GM12878 (cell line): Measurements from ENCODE around the gene ZNF644. TPM values are rescaled to one million over a fixed set of nuclear protein-coding genes. Genes with fewer than 3 reads are reported as not detected.

Source experiments
- ATAC-seq: fragments of 200-7000 bp; cut with Tn5 transposase; 3 replicates; pipeline ENCODE4 v1.9.1; 2020; ENCODE audit warnings: mild to moderate bottlenecking, moderate library complexity
- BruUV-seq: library from RNA; stranded (reverse); fragments of 400-500 nt; replicated peaks from 2 replicates; lab custom pipeline; 2021; lab: Mats Ljungman, UMichigan
- CTCF ChIA-PET: fragments of 300-600 bp; sonication (Branson Sonifier 250); formaldehyde crosslinking; extraction: SDS; loops from one replicate; lab custom pipeline; 2021; ENCODE audit warnings: inconsistent platforms; lab: Yijun Ruan, JAX
- POLR2A ChIA-PET: fragments of 350-600 bp; formaldehyde crosslinking; extraction: SDS; loops from one replicate; lab custom pipeline; 2021; ENCODE audit warnings: inconsistent platforms; lab: Charles Lee
- RAD21 ChIA-PET: fragments of 300-600 bp; sonication (Branson Sonifier 250); formaldehyde crosslinking; loops from one replicate; lab custom pipeline; 2023; ENCODE audit warnings: antibody characterized with exemption; ENCODE audit not compliant: unreplicated experiment; lab: Charles Lee
- SMC1A ChIA-PET: fragments of 300-600 bp; sonication (Branson Sonifier 250); formaldehyde crosslinking; loops from one replicate; lab custom pipeline; 2023; ENCODE audit not compliant: unreplicated experiment, uncharacterized antibody; lab: Charles Lee
- DNase-seq: peaks from one replicate; pipeline ENCODE4 v3.0.0-alpha.2; 2011; ENCODE audit warnings: low read depth, low spot score
- FAIRE-seq: peaks from 3 replicates; lab custom pipeline; 2011; peaks lifted over from hg19 to GRCh38; lab: Jason Lieb, UNC
- H2AFZ ChIP-seq: 2 replicates; pipeline ENCODE4 v1.6.0; 2011; ENCODE audit warnings: low read depth, low read length, control low read depth; ENCODE audit not compliant: control insufficient read depth
- H3K27ac ChIP-seq: 2 replicates; pipeline ENCODE4 v1.5.1; 2011; ENCODE audit warnings: control low read depth; ENCODE audit not compliant: control insufficient read depth, insufficient read depth
- H3K27me3 ChIP-seq, 2 experiments: replicated peaks in 1 of 2; 2 replicates each; pipeline versions ENCODE4 v1.6.0 to v1.6.1; 2011; ENCODE audit warnings: low read length in 1 of 2; ENCODE audit not compliant: control insufficient read depth in 2 of 2, insufficient read depth in 2 of 2
- H3K36me3 ChIP-seq, 2 experiments: 2 replicates each; pipeline ENCODE4 v1.5.1; 2011; ENCODE audit warnings: low read length in 1 of 2; ENCODE audit not compliant: control insufficient read depth in 2 of 2, insufficient read depth in 2 of 2
- H3K4me1 ChIP-seq: 2 replicates; pipeline ENCODE4 v1.6.1; 2011; ENCODE audit warnings: mild to moderate bottlenecking, low read length, moderate library complexity, mixed read lengths; ENCODE audit not compliant: control insufficient read depth, insufficient read depth
- H3K4me2 ChIP-seq: 2 replicates; pipeline ENCODE4 v1.6.0; 2011; ENCODE audit warnings: control low read depth; ENCODE audit not compliant: control insufficient read depth, insufficient read depth
- H3K4me3 ChIP-seq: fragments of 200-600 bp; sonication (generic); 2 replicates; pipeline ENCODE4 v1.5.1; 2016
- H3K79me2 ChIP-seq: 2 replicates; pipeline ENCODE4 v1.6.0; 2011; ENCODE audit warnings: low read length; ENCODE audit not compliant: control insufficient read depth, insufficient read depth
- H3K9ac ChIP-seq: 2 replicates; pipeline ENCODE4 v1.8.0; 2011; ENCODE audit warnings: low read length, control low read depth, mixed read lengths; ENCODE audit not compliant: control insufficient read depth, insufficient read depth
- H3K9me3 ChIP-seq: replicated peaks from 3 replicates; pipeline ENCODE4 v1.5.1; 2011; ENCODE audit warnings: mild to moderate bottlenecking, low read length; ENCODE audit not compliant: control insufficient read depth, insufficient read depth
- H4K20me1 ChIP-seq: 2 replicates; pipeline ENCODE4 v1.6.0; 2011; ENCODE audit not compliant: control insufficient read depth, insufficient read depth
- CHD4 ChIP-seq: fragments of 200-600 bp; sonication (generic); IDR thresholded peaks from 2 replicates; pipeline ENCODE4 v1.6.1; 2016; ENCODE audit warnings: mild to moderate bottlenecking
- ELK1 ChIP-seq: IDR thresholded peaks from 2 replicates; pipeline ENCODE4 v1.6.1; 2012; ENCODE audit warnings: low read depth, low read length, improper control_type of control experiment
- NRF1 ChIP-seq: conservative IDR thresholded peaks from 2 replicates; pipeline ENCODE4 v1.6.1; 2011; ENCODE audit warnings: mild to moderate bottlenecking, low read depth, low read length, improper control_type of control experiment
- PKNOX1 ChIP-seq: fragments of 450-650 bp; IDR thresholded peaks from 2 replicates; pipeline ENCODE4 v1.6.1; 2016; ENCODE audit warnings: mild to moderate bottlenecking
- RELB ChIP-seq: fragments of 450-650 bp; IDR thresholded peaks from 2 replicates; pipeline ENCODE4 v1.6.1; 2017; ENCODE audit warnings: low read depth, mild to moderate bottlenecking, moderate library complexity
- SKIL ChIP-seq: fragments of 450-650 bp; IDR thresholded peaks from 2 replicates; pipeline ENCODE4 v1.6.1; 2017; ENCODE audit warnings: mild to moderate bottlenecking, low read depth, inconsistent platforms; ENCODE audit not compliant: poor library complexity, severe bottlenecking
- SMC3 ChIP-seq: IDR thresholded peaks from 2 replicates; pipeline ENCODE4 v1.6.1; 2011; ENCODE audit warnings: low read length, improper control_type of control experiment, borderline replicate concordance
- SREBF2 ChIP-seq: IDR thresholded peaks from 2 replicates; pipeline ENCODE4 v1.6.1; 2012; ENCODE audit warnings: mild to moderate bottlenecking, low read length
- USF2 ChIP-seq: IDR thresholded peaks from 2 replicates; pipeline ENCODE4 v1.6.1; 2011; ENCODE audit warnings: low read depth, low read length, improper control_type of control experiment, borderline replicate concordance
- WRNIP1 ChIP-seq: IDR thresholded peaks from 2 replicates; pipeline ENCODE4 v1.6.1; 2011; ENCODE audit warnings: low read depth, low read length, improper control_type of control experiment, borderline replicate concordance
- ZBTB11 ChIP-seq: fragments of 450-650 bp; formaldehyde crosslinking; IDR thresholded peaks from 2 replicates; pipeline ENCODE4 v1.5.0; 2022; ENCODE audit warnings: mild to moderate bottlenecking, missing genetic modification characterization
- ZZZ3 ChIP-seq: IDR thresholded peaks from 2 replicates; pipeline ENCODE4 v1.6.1; 2011; ENCODE audit warnings: low read depth; ENCODE audit not compliant: control insufficient read depth, insufficient read length
- WGBS: methylation state at CpG from one replicate; pipeline ENCODE4 v1.1.6; 2016; ENCODE audit warnings: low lambda C conversion rate; ENCODE audit not compliant: insufficient replicate concordance, insufficient coverage; ENCODE audit errors: missing lambda C conversion rate; 5-methylcytosine and 5-hydroxymethylcytosine counted together
- in situ Hi-C: fragments of 300-500 bp; cut with MboI; formaldehyde crosslinking; loops from 9 replicates; pipeline ENCODE4 v1.14.3; 2018; ENCODE audit warnings: mixed read lengths
- intact Hi-C: fragments of 100-400 bp; cut with micrococcal nuclease; formaldehyde crosslinking; loops from one replicate; pipeline ENCODE4 v1.14.2; 2022; ENCODE audit not compliant: unreplicated experiment
- polyA plus RNA-seq, 11 experiments: library from polyadenylated mRNA; depleted of rRNA in 4 of 11; unstranded in 6 of 11; stranded (reverse) in 5 of 11; fragments of >200 nt; fragmentation: Nextera tagmentation in 4 of 11; fragmentation: Illumina TruSeq in 1 of 11; extraction: Ambion mirVana in 4 of 11; extraction: Trizol in 1 of 11; gene quantifications; 1 replicate in 1 of 11; 2 replicates in 10 of 11; pipeline versions ENCODE4 v1.2.1 to v1.2.3, GENCODE V29; 2011 to 2016; ENCODE audit warnings: inconsistent platforms in 2 of 11, missing spikeins in 2 of 11, low read depth in 1 of 11
- total RNA-seq, 4 experiments: library from RNA; depleted of rRNA in 3 of 4; stranded (reverse); fragments of >200 nt in 3 of 4; fragmentation: Illumina TruSeq in 1 of 4; extraction: Trizol in 1 of 4; gene quantifications; 2 replicates each; pipeline versions ENCODE4 v1.2.1 to v1.2.3, GENCODE V29; 2013 to 2021

The ZNF644 gene
- total and polyA plus RNA-seq, 10 of the 15 experiments (the other 5 are each of a cell fraction or from before 2014, with no cell fraction given): 17.7 to 55.3 (median 29.5) TPM

GRCh38 chr1:91020486-91020885 is 1.3 kb downstream of the ZNF644 start:
- Histone ChIP-seq H3K4me1 (peaks cover 9% of the 10 kb centered on the region), H3K27ac (peak overlapping the region; percentile 97), H3K9ac (peak overlapping the region; percentile 94), H3K36me3 (no peaks in the 10 kb centered on the region), H3K9me3 (no peaks in the 10 kb centered on the region), H2AFZ (no peak overlapping the region), H3K79me2 (peaks cover 56% of the 10 kb centered on the region), H3K4me2 (peak overlapping the region; percentile 74), H4K20me1 (no peaks in the 10 kb centered on the region), H3K27me3 (no peaks in the 10 kb centered on the region), H3K4me3 (peak overlapping the region; percentile 70)
- intact Hi-C loops: loop anchor here (5.0 kb wide), 1 partner anchor 37 kb away; no protein-coding TSS in a partner anchor
- ChIA-PET POLR2A (no interaction called here), CTCF (interaction anchor here (1.0 to 3.0 kb wide), 2 partner anchors 145 to 544 kb away, joined by 3 to 23 read pairs; no protein-coding TSS in a partner anchor), RAD21 (interaction anchor here (0.8 to 4.1 kb wide), 4 partner anchors 34 to 145 kb away, joined by 4 to 46 read pairs (median 8); no protein-coding TSS in a partner anchor), SMC1A (interaction anchor here (1.1 to 3.6 kb wide), 3 partner anchors 11 to 145 kb away, joined by 3 to 17 read pairs (median 4); no protein-coding TSS in a partner anchor)
- in situ Hi-C loops: no loop called here
- FAIRE-seq (no peak), DNase-seq (no peak), ATAC-seq (no peak)
- 1% methylated on average over 4 of the region's 4 CpGs for WGBS
- BruUV-seq: TSS peak; percentile 66
- no peak for TF ChIP-seq SMC3
- TF ChIP-seq PKNOX1: no peak
- no peak for TF ChIP-seq SKIL
- TF ChIP-seq WRNIP1: no peak
- no peak for TF ChIP-seq SREBF2
- no peak for TF ChIP-seq RELB
- TF ChIP-seq CHD4: no peak
- no peak for TF ChIP-seq ZBTB11 (CRISPR knock-in tag)
- no peak for TF ChIP-seq ELK1
- no peak for TF ChIP-seq USF2
- TF ChIP-seq NRF1: no peak
- no peak for TF ChIP-seq ZZZ3
